ENCODE results near the gene MAB21L2.

Gene MAB21L2

DNA sequence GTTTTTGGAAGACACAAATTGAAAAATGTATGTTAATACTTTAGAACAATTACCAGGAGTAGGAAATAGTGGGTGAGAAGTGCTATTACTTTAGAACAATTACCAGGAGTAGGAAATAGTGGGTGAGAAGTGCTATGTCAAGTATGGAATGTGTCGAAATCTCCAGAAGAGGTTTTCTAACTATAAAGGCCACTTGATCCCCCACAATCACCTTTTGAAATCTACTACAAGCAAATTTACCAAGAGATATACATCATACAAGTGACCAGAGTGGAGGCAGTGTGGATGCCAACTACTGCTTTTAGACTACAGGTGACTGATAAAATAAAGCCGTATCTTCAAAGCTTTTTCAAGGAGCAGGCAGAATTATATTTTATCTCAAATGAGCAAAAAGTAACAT, 43.1 kb downstream of the MAB21L2 start:
- no peak for DNase-seq

DNA sequence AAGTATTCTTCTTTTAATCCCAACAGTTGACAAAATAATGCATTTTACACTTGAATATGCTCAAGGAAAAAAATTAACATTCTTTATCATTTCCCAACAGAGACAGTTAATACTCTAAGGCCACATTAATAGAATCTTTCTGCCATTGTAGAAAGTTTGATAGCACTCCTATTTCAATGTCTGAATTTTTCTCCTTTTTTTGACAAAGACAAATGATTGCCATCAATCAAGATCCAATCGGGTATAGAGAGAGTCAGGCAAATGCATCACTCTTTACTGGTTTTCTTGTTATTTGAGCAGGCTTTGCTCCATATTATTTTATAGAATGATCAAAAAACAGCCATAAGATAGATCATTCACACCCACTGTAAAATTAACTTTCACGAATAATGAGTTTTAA, 46.1 kb downstream of the MAB21L2 start:
- DNase-seq, result no peak

DNA sequence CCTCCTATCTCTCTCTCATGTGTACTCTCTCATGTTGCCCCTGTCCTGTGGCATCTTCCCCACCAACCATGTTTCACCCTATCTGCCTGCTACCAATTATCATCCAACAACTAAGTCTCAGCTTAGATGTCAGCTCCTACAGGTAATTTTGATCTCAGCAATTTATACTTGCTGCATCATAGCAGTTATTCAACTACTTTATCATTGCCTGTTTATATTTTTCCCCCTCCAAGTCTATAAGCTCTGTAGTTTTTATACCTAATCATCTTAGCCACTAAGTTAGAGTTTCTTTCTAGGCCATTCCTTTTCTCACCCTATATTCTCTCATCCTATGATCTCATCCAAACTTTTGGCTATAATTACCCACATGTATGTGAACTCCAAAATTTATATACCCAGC, 50.7 kb downstream of the MAB21L2 start:
- no peak for DNase-seq
